SK-N-SH (cell line): ENCODE data around the gene HSD11B2. TPM values are rescaled to one million over a fixed set of nuclear protein-coding genes. Genes with fewer than 3 reads are reported as not detected.

ENCODE experiments used
- CTCF ChIA-PET: fragments of 300-600, 350-600 bp; formaldehyde crosslinking; extraction: SDS; loops from one replicate; lab custom pipeline; 2021; lab: Yijun Ruan, JAX
- POLR2A ChIA-PET: fragments of 350-600 bp; sonication (Branson Sonifier 250); formaldehyde crosslinking; extraction: SDS; loops from one replicate; lab custom pipeline; 2020; ENCODE audit warnings: antibody characterized with exemption, inconsistent platforms; lab: Yijun Ruan, JAX
- DNase-seq: peaks from one replicate; pipeline ENCODE4 v3.0.0; 2012
- H2AFZ ChIP-seq: fragments of 200-600 bp; sonication (generic); 2 replicates; pipeline ENCODE4 v1.8.1; 2016; ENCODE audit warnings: antibody characterized with exemption, mild to moderate bottlenecking, low read depth
- H3F3A ChIP-seq: fragments of 200-600 bp; sonication (generic); replicated peaks from 2 replicates; pipeline ENCODE3; 2016; ENCODE audit warnings: antibody characterized with exemption, mild to moderate bottlenecking; ENCODE audit not compliant: insufficient read depth
- H3K27ac ChIP-seq, 2 experiments: fragments of 200-500 bp in 1 of 2; fragments of 200-600 bp in 1 of 2; sonication (Bioruptor generic) in 1 of 2; sonication (generic), shearing (Covaris generic) in 1 of 2; 2 replicates each; pipeline versions ENCODE4 v1.5.1 to v1.6.1; 2014 to 2016; ENCODE audit warnings: low read depth in 2 of 2, inconsistent platforms in 1 of 2, low read length in 1 of 2, mild to moderate bottlenecking in 1 of 2, mixed read lengths in 1 of 2
- H3K27me3 ChIP-seq: fragments of 200-600 bp; sonication (generic), shearing (Covaris generic); 2 replicates; pipeline ENCODE4 v1.6.1; 2016; ENCODE audit warnings: mixed run types; ENCODE audit not compliant: insufficient read depth
- H3K36me3 ChIP-seq, 2 experiments: fragments of 200-500 bp in 1 of 2; fragments of 200-600 bp in 1 of 2; sonication (Bioruptor generic) in 1 of 2; sonication (generic) in 1 of 2; replicated peaks in 1 of 2; 2 replicates each; pipeline versions ENCODE3 to v1.5.1; 2014 to 2016; ENCODE audit warnings: low read length in 1 of 2, mild to moderate bottlenecking in 1 of 2; ENCODE audit not compliant: insufficient read depth in 2 of 2, control insufficient read depth in 1 of 2
- H3K4me1 ChIP-seq, 2 experiments: fragments of 200-500 bp in 1 of 2; fragments of 200-600 bp in 1 of 2; sonication (Bioruptor generic) in 1 of 2; sonication (generic), shearing (Covaris generic) in 1 of 2; 2 replicates each; pipeline versions ENCODE4 v1.5.1 to v1.6.1; 2014 to 2016; ENCODE audit warnings: low read depth in 1 of 2, low read length in 1 of 2, mixed run types in 1 of 2; ENCODE audit not compliant: insufficient read depth in 2 of 2, control insufficient read depth in 1 of 2
- H3K4me2 ChIP-seq: fragments of 200-600 bp; sonication (generic), shearing (Covaris generic); 2 replicates; pipeline ENCODE4 v1.6.1; 2017; ENCODE audit warnings: mixed run types
- H3K4me3 ChIP-seq, 2 experiments: fragments of 200-500 bp in 1 of 2; fragments of 200-600 bp in 1 of 2; sonication (Bioruptor generic) in 1 of 2; sonication (generic), shearing (Covaris generic) in 1 of 2; 2 replicates each; pipeline versions ENCODE4 v1.5.1 to v1.8.1; 2014 to 2016; ENCODE audit warnings: low read depth in 2 of 2, inconsistent platforms in 1 of 2, low read length in 1 of 2, mild to moderate bottlenecking in 1 of 2, mixed read lengths in 1 of 2, moderate library complexity in 1 of 2
- H3K79me2 ChIP-seq: fragments of 200-600 bp; sonication (generic); 2 replicates; pipeline ENCODE4 v1.8.1; 2017; ENCODE audit warnings: mild to moderate bottlenecking; ENCODE audit not compliant: insufficient read depth
- H3K9ac ChIP-seq: fragments of 200-600 bp; sonication (generic); 2 replicates; pipeline ENCODE4 v1.6.1; 2017; ENCODE audit warnings: mixed run types
- H3K9me2 ChIP-seq: fragments of 200-600 bp; sonication (generic); 2 replicates; pipeline ENCODE4 v1.6.1; 2017; ENCODE audit warnings: mixed run types
- H3K9me3 ChIP-seq: fragments of 200-600 bp; sonication (generic); 2 replicates; pipeline ENCODE4 v1.6.1; 2017; ENCODE audit warnings: mixed run types, mild to moderate bottlenecking, moderate library complexity
- H4K20me1 ChIP-seq: fragments of 200-600 bp; sonication (generic); 2 replicates; pipeline ENCODE4 v1.6.1; 2017; ENCODE audit warnings: mild to moderate bottlenecking, mixed run types; ENCODE audit not compliant: insufficient read depth
- CHD2 ChIP-seq: fragments of 150-350 bp; IDR thresholded peaks from 2 replicates; pipeline ENCODE4 v1.6.1; 2018; ENCODE audit warnings: low read length; ENCODE audit not compliant: partially characterized antibody
- ELF1 ChIP-seq: IDR thresholded peaks from 2 replicates; pipeline ENCODE4 v1.4.0; 2012
- EP300 ChIP-seq, 2 experiments: IDR thresholded peaks; 2 replicates each; pipeline versions ENCODE4 v1.4.0 to v1.6.1; 2012; ENCODE audit warnings: borderline replicate concordance in 1 of 2, low read depth in 1 of 2, low read length in 1 of 2
- FOSL2 ChIP-seq: IDR thresholded peaks from 2 replicates; pipeline ENCODE4 v1.4.0; 2012; ENCODE audit warnings: low read depth, mild to moderate bottlenecking, moderate library complexity, borderline replicate concordance
- FOXM1 ChIP-seq: IDR thresholded peaks from 2 replicates; pipeline ENCODE4 v1.4.0; 2012; ENCODE audit warnings: low read depth, mild to moderate bottlenecking
- MAX ChIP-seq: IDR thresholded peaks from 2 replicates; pipeline ENCODE4 v1.4.0; 2012; ENCODE audit warnings: low read depth
- MEF2A ChIP-seq: IDR thresholded peaks from 2 replicates; pipeline ENCODE4 v1.4.0; 2012; ENCODE audit warnings: low read depth, borderline replicate concordance
- MXI1 ChIP-seq: IDR thresholded peaks from 2 replicates; pipeline ENCODE4 v1.6.1; 2012; ENCODE audit warnings: mild to moderate bottlenecking, low read depth, low read length, improper control_type of control experiment
- NFIC ChIP-seq: IDR thresholded peaks from 2 replicates; pipeline ENCODE4 v1.4.0; 2012; ENCODE audit warnings: borderline replicate concordance
- NRF1 ChIP-seq: IDR thresholded peaks from 2 replicates; pipeline ENCODE4 v1.6.1; 2012; ENCODE audit warnings: low read depth, mild to moderate bottlenecking, low read length
- POLR2AphosphoS5 ChIP-seq: IDR thresholded peaks from 2 replicates; pipeline ENCODE4 v1.6.1; 2012; ENCODE audit warnings: low read depth, low read length
- RAD21 ChIP-seq: IDR thresholded peaks from 2 replicates; pipeline ENCODE4 v1.6.1; 2012; ENCODE audit warnings: mild to moderate bottlenecking, low read length
- REST ChIP-seq: IDR thresholded peaks from 2 replicates; pipeline ENCODE4 v1.6.1; 2012; ENCODE audit warnings: mild to moderate bottlenecking, low read depth, low read length, moderate library complexity
- RXRA ChIP-seq: IDR thresholded peaks from 2 replicates; pipeline ENCODE4 v1.4.0; 2012; ENCODE audit warnings: low read depth, mild to moderate bottlenecking, borderline replicate concordance
- SMC3 ChIP-seq: IDR thresholded peaks from 2 replicates; pipeline ENCODE4 v1.6.1; 2012; ENCODE audit warnings: low read depth, low read length, improper control_type of control experiment
- WGBS: methylation state at CpG from one replicate; pipeline ENCODE4 v1.1.6; 2017; ENCODE audit warnings: low lambda C conversion rate; 5-methylcytosine and 5-hydroxymethylcytosine counted together
- polyA plus RNA-seq, 3 experiments: library from polyadenylated mRNA; depleted of rRNA; stranded (reverse); fragments of >200 nt; gene quantifications; 2 replicates each; pipeline ENCODE4 v1.2.3, GENCODE V29; 2012

The HSD11B2 gene
- polyA plus RNA-seq, 1 of the 3 experiments (the other 2 are of a cell fraction), result 0.23 TPM

- peaks cover 10 to 48% of the 10 kb centered on the region in 2 experiments; a peak in 2 of 4 replicates for H3K4me1 ChIP-seq
- H3F3A ChIP-seq, result peaks cover 5% of the 10 kb centered on the region
- DNase-seq, result no peak
- H3K27ac ChIP-seq, result peak overlapping the region in 1 of 2 experiments; percentile 29; a peak in 1 of 4 replicates
- H4K20me1 ChIP-seq, result no peaks in the 10 kb centered on the region
- H3K4me3 ChIP-seq, result no peak overlapping the region
- 96% methylated on average over 7 of the region's 11 CpGs for WGBS
- H3K9me3 ChIP-seq, result no peaks in the 10 kb centered on the region
- H3K4me2 ChIP-seq, result no peak overlapping the region
- H3K79me2 ChIP-seq, result no peaks in the 10 kb centered on the region
- no peaks in the 10 kb centered on the region for H3K27me3 ChIP-seq
- ChIA-PET POLR2A (interaction anchor here (0.6 kb wide), 1 partner anchor 298 kb away, joined by 5 read pairs; no protein-coding TSS in a partner anchor), CTCF (interaction anchor here (0.9 to 2.4 kb wide), 7 partner anchors 18 to 130 kb away, joined by 3 to 12 read pairs (median 3); partner anchors contain the start of genes ATP6V0D1, KCTD19 and LRRC36)
- no peak overlapping the region for H2AFZ ChIP-seq
- no peak overlapping the region for H3K9ac ChIP-seq
- no peaks in the 10 kb centered on the region for H3K36me3 ChIP-seq
- no peaks in the 10 kb centered on the region for H3K9me2 ChIP-seq
- TF ChIP-seq RAD21 (no peak), FOSL2 (no peak), MAX (no peak), FOXM1 (no peak), EP300 (IDR thresholded peaks at IDR 0.05; ENCODE audit: borderline replicate concordance in 1 of 2, low read depth in 1 of 2, low read length in 1 of 2) (no peak), ELF1 (no peak), RXRA (no peak), NFIC (no peak), MXI1 (no peak), SMC3 (no peak), REST (no peak), NRF1 (no peak), CHD2 (no peak), MEF2A (no peak), POLR2AphosphoS5 (no peak)
Measured at GRCh38 chr16:67390816-67391423, 40.0 kb upstream of the HSD11B2 start.
